Activated CD4-positive, CD25-positive, alpha-beta regulatory T cell treated with anti-CD3 and anti-CD28 coated beads, Interleukin-2, amount 50 U/mL, for 24 hours (primary cell): ENCODE results near the gene DNAH10.

ENCODE experiments used
- ATAC-seq, 2 donors: fragments of 150-1000 bp; cut with Tn5 transposase; one replicate each; pipeline ENCODE4 v1.10.0; 2021; ENCODE audit warnings: mild to moderate bottlenecking in 1 of 2, moderate library complexity in 1 of 2

DNAH10 gene

DNA sequence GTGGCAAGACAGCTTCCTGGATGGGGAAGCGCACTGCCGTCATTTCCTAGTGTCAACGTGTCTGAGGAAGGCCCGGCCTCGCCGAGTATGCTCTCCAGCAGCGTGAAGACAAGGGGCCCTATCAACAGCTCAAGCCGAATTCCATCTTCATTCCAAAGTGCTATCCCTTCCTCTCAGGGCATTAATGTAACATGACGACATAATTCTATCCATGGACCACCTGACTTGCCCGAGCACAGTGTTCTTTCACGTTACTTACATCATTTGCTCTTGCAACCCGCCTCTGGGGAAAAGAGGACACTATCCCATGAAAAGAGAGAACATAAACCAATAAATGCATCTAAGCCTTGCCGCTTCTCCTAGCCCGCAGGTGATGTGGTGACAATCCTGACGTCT, 187.7 kb downstream of the DNAH10 start:
- ATAC-seq: no peak

DNA sequence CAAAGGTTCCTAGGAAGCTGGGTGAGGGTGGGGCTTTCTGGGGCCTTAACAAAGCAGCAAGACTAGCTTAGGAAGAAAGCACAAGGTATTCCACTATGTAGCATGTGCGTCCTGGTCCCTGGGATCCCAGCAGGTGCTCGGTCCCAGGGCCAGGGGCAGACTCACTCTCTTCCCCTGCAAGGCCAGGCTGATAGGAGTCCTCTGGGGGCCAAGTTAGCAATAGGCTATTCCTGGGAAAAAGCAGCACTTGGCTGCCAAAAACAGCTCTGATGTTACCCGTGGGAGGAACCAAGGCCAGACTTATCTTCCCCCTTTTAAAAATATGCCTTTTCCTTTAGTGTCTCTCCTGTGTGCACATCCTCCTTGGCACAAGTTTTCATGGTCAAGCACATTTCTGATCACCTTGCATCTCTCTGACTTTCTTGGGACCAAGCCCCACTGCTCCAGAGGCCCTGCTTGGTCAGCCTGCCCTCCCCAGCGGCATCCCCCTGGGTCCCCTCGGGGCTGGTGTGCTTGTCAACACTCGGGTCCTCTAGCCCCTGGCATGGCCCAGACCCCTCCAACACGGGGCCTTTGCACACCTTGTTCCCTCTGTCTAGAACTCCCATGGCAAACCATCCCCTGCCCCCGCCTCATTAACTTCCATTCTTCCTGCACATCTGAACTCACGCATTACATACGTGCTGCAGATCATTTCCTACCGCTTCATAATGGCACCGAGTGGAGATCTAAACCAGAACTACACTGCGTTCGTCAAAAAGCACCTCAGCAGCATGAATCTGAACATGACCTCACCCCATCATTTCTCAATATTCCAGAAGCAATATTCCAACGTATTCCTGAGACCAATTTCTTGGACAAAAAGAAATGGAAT, 188.6 kb downstream of the DNAH10 start:
- no peak for ATAC-seq

DNA sequence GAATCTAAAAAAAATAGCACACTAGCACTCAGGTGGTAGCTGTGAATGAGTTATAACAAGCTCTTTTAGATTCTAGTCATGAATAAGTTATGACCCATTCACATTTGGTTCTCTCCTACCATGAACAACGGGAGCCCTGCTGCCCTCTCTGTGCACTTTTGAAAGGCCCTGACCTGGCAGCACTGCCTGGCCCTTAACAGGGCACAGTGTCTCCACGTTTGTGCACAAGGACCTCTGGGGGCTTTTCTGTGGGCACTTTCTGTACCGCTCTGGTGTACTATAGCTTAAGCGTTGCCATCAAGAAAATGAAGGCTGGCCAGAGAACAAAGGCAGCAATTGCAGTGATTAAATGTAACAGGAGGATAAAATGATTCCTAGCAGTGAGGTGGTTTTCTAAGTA, 189.4 kb downstream of the DNAH10 start:
- ATAC-seq: no peak

DNA sequence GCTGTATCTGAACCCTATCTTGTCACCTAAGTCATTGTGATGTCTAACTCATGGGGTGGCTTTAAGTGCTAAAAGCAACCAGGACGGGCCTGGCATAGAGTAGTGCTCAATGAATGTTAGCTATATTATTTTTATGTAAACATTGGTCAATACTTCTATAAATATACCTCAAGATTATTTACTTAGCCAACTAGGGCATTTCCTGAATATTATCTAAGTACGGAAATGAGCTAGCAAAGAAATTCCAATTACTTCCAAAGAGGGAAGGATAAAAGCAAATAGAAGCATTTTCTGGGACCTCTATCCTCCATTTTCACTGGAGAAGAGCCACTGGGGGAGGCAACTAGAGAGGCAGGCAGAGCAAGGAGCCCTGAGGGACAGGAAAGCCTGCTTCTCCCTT, 189.9 kb downstream of the DNAH10 start:
- ATAC-seq: no peak

GRCh38 chr12:123954647-123955350, 192.7 kb downstream of the DNAH10 start:
- no peak for ATAC-seq

DNA sequence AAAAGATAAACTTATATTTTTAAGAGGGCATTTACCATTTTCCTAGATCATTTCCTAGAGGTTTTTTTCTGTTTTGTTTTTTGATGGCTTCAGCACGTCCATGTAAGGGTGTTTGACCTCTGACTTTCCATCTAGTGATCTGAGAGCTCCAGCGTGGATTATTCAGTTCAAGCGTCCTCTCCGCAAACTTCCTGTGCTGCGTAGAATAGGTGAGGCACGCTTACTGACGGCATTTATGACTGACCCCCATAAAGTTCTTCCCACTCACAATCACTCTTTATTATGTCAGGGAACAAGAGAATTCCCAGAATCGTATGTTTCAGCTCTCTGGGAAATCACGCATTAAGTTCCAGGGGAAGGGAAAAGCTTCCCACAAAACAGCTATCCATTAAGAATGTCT, 194.1 kb downstream of the DNAH10 start:
- no peak for ATAC-seq

GRCh38 chr12:123957196-123957595, 195.1 kb downstream of the DNAH10 start:
- no peak for ATAC-seq

DNA sequence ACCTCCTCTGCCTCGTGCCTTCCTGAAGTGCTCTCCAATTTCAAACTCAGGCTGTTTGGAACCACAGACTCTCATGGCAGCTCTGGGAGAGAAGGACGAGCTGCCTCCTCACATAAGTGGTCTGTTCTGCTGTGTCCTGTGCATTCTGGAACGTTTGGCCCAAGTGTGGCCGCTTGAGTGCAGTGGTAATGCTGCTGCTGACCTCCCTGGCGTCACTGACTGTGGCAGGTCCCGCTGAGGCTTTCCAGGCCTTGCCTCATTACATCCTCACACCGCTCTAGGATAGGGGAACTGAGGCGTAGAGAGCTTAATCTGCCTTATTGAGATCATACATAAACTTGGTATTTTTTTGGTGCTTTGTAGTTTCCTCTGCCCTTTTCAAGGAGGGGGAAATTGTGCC, 196.4 kb downstream of the DNAH10 start:
- no peak for ATAC-seq

DNA sequence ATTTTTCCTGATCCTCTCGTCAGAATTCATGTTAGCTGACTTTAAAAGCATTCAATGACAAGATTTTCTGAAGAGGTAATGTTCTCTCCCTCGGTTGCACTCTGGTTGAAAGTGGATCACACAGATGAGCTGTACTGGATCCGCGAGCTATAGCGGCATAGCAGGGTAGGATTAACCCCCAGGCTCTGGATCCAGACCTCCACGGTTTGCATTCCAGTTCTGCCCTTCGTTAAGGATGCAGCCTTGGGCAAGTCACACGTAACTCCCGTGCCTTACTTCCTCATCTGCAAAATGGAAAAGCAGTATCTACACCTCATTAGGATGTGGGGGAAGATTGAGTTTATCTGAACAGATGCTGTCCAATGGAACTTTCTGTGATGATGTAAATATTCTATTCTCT, 196.8 kb downstream of the DNAH10 start:
- no peak for ATAC-seq

DNA sequence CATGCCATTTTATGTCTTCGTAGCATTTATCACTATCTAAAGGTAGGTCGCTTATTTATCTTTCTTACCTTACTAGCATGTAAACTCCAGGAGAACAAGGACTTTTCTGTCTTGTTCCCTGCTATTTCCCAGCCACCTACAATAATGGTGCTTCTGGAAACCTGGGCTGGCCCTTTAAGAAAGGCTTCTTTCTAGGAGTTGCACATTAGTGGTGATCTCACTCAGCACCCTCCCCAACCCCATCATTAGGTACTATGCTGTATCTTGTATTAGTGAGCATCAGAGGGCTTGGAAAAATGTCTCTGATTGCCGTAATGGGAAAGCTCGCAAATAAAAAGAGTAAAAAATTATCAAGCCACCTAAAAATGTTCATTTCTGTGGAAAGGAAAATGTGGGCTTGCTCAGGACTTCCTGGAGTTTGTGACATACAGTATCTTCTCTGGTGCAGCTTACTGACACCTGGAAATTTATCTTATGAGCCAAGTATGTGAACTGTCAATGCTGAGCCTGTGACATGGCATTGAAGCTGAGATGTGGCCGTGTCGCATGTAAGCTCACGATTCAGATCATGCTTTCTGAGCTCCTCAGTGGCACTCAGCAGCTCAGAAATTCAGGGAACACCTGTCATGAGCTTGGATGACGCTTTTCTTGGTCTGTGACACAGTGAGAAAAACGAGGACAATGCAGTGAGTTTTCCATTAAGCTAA, 198.1 kb downstream of the DNAH10 start:
- ATAC-seq: no peak

DNA sequence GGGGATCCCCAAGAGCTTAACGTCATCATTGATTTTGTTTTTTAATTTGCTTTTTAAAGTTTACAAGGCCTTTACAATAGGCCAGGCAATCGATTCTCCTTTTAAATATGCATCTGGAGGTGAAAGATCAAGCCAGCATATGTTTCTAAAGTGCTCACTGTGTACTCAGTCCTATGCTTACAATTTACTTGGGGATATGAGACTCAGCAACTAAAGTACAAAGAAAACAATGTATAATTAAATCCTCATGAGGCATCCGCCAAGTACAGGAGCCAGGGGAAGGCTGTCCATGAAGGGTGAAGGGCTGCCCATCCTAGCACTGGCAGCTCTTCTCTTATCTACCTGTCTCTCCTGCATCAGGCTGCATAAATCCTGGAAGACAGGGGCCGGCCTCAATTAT, 198.8 kb downstream of the DNAH10 start:
- ATAC-seq: no peak

GRCh38 chr12:123961585-123962345, 199.7 kb downstream of the DNAH10 start:
- ATAC-seq: no peak

GRCh38 chr12:123962513-123962912, 200.4 kb downstream of the DNAH10 start:
- no peak for ATAC-seq

DNA sequence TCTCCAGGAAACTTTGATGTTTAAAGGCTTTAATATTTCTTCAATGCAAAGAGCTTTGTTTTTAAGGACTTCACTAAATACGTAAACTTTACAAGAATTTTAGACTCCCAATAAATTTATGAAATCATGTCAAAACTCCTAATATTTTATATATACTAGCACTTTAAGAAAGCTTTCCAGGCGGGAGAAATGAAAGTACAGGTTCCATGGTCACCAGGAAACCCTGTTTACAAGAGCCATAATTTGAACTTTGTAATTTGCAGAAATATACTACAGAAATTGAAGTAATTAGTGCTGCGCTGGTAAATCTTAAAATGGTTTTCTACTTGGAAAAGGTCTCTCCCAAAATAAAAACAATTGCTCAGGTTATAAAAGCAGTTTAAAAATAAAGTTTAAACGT, 201.7 kb downstream of the DNAH10 start:
- no peak for ATAC-seq

DNA sequence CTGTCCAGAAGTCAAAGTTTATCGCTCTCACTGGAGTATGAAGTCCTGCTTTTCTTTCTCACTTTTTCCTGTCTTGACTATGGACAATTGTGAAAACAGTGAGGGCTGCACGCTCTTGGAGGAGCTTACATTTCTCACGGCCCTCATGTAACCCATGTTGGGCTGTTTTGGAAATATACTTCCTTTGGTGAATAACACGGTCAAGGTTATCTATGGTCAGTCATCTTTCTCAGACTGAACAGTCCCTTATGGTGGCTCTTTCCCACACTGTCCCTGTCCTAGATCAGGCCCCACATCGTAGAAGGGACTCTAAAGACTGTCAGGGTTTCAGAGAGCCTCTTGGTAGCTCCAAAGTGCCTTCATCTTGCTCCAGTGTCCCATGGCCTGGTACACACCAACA, 203.3 kb downstream of the DNAH10 start:
- ATAC-seq: no peak

- no peak for ATAC-seq
Observed at GRCh38 chr12:123966596-123966995, 204.5 kb downstream of the DNAH10 start.

- no peak for ATAC-seq
Observed at GRCh38 chr12:123967121-123967586, 205.1 kb downstream of the DNAH10 start.

GRCh38 chr12:123971449-123971769, 209.3 kb downstream of the DNAH10 start:
- no peak for ATAC-seq

GRCh38 chr12:123971770-123972456, 209.8 kb downstream of the DNAH10 start:
- no peak for ATAC-seq

DNA sequence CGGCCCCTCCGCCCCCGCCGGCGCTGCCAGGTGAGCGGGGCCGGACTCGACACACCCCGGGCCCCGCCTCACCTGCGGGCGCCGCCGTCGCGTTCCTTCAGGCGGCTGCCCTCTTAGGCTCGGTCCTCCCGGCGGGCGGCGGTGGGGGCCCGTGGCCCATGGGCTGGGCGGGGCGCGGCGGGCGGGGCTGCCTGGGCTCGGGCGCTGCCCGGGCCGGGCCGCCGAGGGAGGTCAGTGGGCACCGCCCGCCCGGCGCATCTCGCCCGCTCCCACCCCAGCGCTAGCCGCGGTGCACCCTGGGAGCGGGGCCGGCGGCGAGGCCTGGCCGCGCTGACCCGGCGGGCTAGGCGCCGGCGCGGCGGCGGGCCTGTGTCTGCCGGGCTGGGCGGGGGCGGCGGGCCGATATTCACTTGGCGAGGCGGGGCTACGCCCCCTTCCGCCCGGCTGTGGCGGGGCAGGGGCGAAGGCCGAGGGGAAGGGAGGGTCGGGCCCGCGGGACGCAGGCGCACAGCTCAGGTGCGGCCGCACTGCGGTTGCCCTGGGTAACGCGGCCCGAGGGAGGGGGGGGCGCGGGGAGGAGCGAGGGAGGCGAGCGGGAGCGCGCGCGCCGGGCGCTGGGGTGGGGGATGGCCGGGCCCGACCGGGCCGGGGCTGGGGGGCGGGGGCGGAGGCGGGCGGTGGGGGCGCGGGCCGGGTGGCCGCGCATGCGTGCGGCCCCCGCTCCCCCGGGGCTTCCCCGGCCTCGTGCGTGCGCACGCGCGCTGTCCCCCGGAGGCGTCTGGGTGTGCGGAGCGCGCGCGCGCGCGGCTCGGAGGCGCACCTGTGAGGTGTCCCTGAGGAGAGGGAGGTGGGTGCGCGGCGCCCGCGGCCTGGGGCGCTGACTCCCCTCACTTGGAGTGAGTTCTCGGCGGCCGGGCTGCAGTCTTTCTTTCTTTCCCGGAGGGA, 210.6 kb downstream of the DNAH10 start, which contains the start of the genes CCDC92 and ZNF664:
TSS of gene CCDC92 (minus strand) at position 375 of the 945 bp plus-strand sequence. CDS start 28,526 bp downstream, outside the sequence.
TSS of gene ZNF664 (plus strand) at position 759 of the 945 bp plus-strand sequence. CDS start 38,930 bp downstream, outside the sequence.
- peak; percentile 85 to 88 for ATAC-seq
